Ovary (tissue), 9 donors: ENCODE data around the gene HDAC7. TPM values are rescaled to one million over a fixed set of nuclear protein-coding genes. Genes with fewer than 3 reads are reported as not detected.

ENCODE experiments used
- DNase-seq, 5 donors: peaks; one replicate each; pipeline ENCODE4 v3.0.0-alpha.2; 2019 to 2020
- H3K27ac ChIP-seq, 2 donors: fragments of 200-600 bp; one replicate each; pipeline versions ENCODE4 v1.5.1 to v1.8.0; 2019 to 2022
- H3K27me3 ChIP-seq: fragments of 200-600 bp; one replicate; pipeline ENCODE4 v1.8.0; 2022
- H3K36me3 ChIP-seq: fragments of 200-600 bp; sonication (generic); one replicate; pipeline ENCODE4 v1.5.1; 2019
- H3K4me1 ChIP-seq: one replicate; pipeline ENCODE4 v1.8.1; 2013; ENCODE audit warnings: mild to moderate bottlenecking, moderate library complexity; ENCODE audit not compliant: insufficient read depth
- H3K4me3 ChIP-seq: fragments of 200-600 bp; sonication (generic); one replicate; pipeline ENCODE4 v1.5.1; 2017
- H3K9me3 ChIP-seq, 2 donors: fragments of 200-600 bp in 1 of 2; sonication (generic) in 1 of 2; one replicate each; pipeline versions ENCODE4 v1.5.1 to v1.8.1; 2013 to 2019; ENCODE audit warnings: mild to moderate bottlenecking in 1 of 2, moderate library complexity in 1 of 2
- EP300 ChIP-seq: sonication (generic); formaldehyde crosslinking; IDR thresholded peaks from one replicate; pipeline ENCODE4 v1.6.1; 2017; ENCODE audit warnings: antibody characterized with exemption
- POLR2A ChIP-seq: fragments of 450-650 bp; IDR thresholded peaks from one replicate; pipeline ENCODE4 v1.6.1; 2017; ENCODE audit warnings: antibody characterized with exemption, mild to moderate bottlenecking, moderate library complexity
- WGBS, 3 donors: extraction: QIAGEN DNeasy Blood & Tissue Kit in 1 of 3; methylation state at CpG; one replicate each; pipeline versions ENCODE4 v1.1.5 to v1.1.7; 2013 to 2017; 5-methylcytosine and 5-hydroxymethylcytosine counted together
- intact Hi-C, 4 donors: fragments of 100-400 bp; cut with DNase I; formaldehyde crosslinking; loops; one replicate each; pipeline versions ENCODE4 v1.11.0 to v1.15.1; 2022 to 2023
- polyA plus RNA-seq, 2 donors: library from polyadenylated mRNA; stranded (reverse); fragments of 200-250 nt in 1 of 2; fragments of 350-450 nt in 1 of 2; fragmentation: Illumina TruSeq in 1 of 2; extraction: RNeasy Lipid Tissue Mini Kit (QIAGEN cat#74804) in 1 of 2; gene quantifications; one replicate each; pipeline ENCODE4 v1.2.3, GENCODE V29; 2013 to 2014
- total RNA-seq, 7 donors: library from RNA; depleted of rRNA in 2 of 7; stranded (reverse); fragments of >200 nt in 2 of 7; fragmentation: NEBNext Ultra II Directional in 3 of 7; extraction: Animal tissue kit (Norgen Biotek cat#: 25700) in 3 of 7; gene quantifications; one replicate each; pipeline versions ENCODE4 v1.1.0 to v1.2.4, GENCODE V29; 2016 to 2023
- TF ChIP-seq, protein P1 (sequence below), 3 donors: fragments of 450-650 bp in 2 of 3; fragments of 200-600 bp in 1 of 3; IDR thresholded peaks; one replicate each; pipeline versions ENCODE4 v1.5.1 to v1.8.0; 2016 to 2022; ENCODE audit warnings: antibody characterized with exemption in 3 of 3, mild to moderate bottlenecking in 1 of 3
- donor health status: DM: no; HTN: no; CAD: no; lungs with moderate emphysema.
- donor health status: DM: no; HTN: no; CAD: no.
- donor health status: Bipolar disorder and iron deficiency.
- donor health status: DM: yes; HTN: yes; CAD: no.
- donor health status: DM: no; HTN: no; CAD: no.
- donor health status: DM: yes; HTN: yes; CAD: no.

Gene HDAC7
- total and polyA plus RNA-seq, 9 donors, result 40.1 to 151 (median 102) TPM

DNA sequence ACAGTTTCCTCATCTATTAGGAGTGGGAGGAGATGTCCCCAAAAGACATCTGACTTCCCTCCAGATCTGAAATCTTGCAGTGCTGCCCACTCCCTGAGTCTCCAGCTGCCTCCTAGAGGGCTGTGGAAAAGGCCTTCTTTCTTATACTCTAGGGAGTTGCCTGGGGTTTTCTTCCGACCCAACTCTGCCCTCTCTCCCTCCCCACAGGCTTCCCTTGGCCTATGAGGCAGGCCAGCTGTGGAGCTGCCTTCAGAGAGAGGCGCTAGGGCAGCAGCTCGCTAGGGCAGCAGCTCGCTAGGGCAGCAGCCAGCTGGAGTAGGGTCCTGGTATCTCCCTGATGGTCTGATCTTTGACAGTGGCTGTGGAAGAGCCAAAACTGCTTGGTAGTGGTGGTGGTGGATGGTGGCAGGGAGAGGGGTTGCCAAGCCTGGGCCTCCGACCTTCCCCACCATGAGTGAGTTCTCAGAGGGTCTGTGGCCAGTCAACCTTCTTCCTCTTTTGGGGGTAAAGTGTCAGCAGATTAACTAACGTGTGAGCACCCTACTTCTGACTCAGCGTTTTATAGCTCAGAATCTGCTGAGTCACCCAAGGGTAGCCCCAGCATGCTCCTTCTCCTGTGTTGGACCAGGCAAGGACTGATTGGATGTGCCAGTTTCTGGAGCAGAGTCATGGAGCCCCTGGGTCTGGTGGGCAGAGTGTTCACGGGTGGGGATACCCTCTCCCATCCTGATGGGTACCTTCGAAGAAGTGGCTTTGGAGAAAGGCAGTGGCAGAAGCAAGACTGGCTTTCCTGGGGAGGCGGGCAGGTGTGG lies 44.4 kb downstream of the HDAC7 start:
- no peaks in the 10 kb centered on the region for H3K36me3 ChIP-seq
- intact Hi-C loops, result loop anchor here (5.0 kb wide), 5 partner anchors 33 to 123 kb away; no protein-coding TSS in a partner anchor
- no peak for TF ChIP-seq EP300
- no peak for TF ChIP-seq POLR2A
- TF ChIP-seq, protein P1, sequence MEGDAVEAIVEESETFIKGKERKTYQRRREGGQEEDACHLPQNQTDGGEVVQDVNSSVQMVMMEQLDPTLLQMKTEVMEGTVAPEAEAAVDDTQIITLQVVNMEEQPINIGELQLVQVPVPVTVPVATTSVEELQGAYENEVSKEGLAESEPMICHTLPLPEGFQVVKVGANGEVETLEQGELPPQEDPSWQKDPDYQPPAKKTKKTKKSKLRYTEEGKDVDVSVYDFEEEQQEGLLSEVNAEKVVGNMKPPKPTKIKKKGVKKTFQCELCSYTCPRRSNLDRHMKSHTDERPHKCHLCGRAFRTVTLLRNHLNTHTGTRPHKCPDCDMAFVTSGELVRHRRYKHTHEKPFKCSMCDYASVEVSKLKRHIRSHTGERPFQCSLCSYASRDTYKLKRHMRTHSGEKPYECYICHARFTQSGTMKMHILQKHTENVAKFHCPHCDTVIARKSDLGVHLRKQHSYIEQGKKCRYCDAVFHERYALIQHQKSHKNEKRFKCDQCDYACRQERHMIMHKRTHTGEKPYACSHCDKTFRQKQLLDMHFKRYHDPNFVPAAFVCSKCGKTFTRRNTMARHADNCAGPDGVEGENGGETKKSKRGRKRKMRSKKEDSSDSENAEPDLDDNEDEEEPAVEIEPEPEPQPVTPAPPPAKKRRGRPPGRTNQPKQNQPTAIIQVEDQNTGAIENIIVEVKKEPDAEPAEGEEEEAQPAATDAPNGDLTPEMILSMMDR (IDR thresholded peaks at IDR 0.05), result no peak
- H3K9me3 ChIP-seq, result no peaks in the 10 kb centered on the region
- 50 to 58% (median 51%) methylated on average over 10 of the region's 10 CpGs for WGBS, 3 donors
- H3K4me1 ChIP-seq, result peaks cover 34% of the 10 kb centered on the region
- no peaks in the 10 kb centered on the region for H3K27me3 ChIP-seq
- H3K4me3 ChIP-seq, result no peak overlapping the region
- H3K27ac ChIP-seq, result peak overlapping the region; percentile 65 to 76
- DNase-seq, result peak; percentile 30 to 76 (median 62)

DNA sequence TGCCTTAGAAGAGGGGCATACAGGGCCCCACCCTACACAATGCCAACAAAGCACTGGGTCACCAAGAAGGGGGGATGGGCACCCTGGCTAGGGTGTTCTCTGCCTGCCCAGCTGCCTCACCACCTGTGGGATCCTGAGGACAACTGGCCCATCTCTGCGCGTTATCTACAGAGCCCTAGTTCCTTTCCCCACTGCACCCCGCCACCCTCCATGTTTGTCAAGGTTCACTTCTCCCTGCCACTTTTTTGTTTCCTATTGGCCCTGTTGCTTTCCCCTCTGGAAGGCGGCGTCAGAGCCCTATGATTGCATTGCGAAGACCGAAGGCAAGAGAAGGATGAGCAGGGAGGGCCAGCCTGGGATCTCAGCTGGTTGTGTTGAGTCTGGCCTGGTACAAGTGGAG lies 45.0 kb downstream of the HDAC7 start:
- Histone ChIP-seq H3K27me3 (no peaks in the 10 kb centered on the region), H3K4me3 (no peak overlapping the region), H3K27ac (peak overlapping the region; percentile 65 to 76), H3K4me1 (peaks cover 34% of the 10 kb centered on the region), H3K9me3 (no peaks in the 10 kb centered on the region), H3K36me3 (no peaks in the 10 kb centered on the region)
- intact Hi-C loops, result loop anchor here (5.0 kb wide), 5 partner anchors 32 to 122 kb away; no protein-coding TSS in a partner anchor
- TF ChIP-seq EP300 (no peak), POLR2A (no peak)
- TF ChIP-seq, protein P1 (IDR thresholded peaks at IDR 0.05), result no peak
- peak in 1 of 5 donors; percentile 40 for DNase-seq
- WGBS, 3 donors, result 92 to 95% (median 94%) methylated on average over 7 of the region's 7 CpGs

DNA sequence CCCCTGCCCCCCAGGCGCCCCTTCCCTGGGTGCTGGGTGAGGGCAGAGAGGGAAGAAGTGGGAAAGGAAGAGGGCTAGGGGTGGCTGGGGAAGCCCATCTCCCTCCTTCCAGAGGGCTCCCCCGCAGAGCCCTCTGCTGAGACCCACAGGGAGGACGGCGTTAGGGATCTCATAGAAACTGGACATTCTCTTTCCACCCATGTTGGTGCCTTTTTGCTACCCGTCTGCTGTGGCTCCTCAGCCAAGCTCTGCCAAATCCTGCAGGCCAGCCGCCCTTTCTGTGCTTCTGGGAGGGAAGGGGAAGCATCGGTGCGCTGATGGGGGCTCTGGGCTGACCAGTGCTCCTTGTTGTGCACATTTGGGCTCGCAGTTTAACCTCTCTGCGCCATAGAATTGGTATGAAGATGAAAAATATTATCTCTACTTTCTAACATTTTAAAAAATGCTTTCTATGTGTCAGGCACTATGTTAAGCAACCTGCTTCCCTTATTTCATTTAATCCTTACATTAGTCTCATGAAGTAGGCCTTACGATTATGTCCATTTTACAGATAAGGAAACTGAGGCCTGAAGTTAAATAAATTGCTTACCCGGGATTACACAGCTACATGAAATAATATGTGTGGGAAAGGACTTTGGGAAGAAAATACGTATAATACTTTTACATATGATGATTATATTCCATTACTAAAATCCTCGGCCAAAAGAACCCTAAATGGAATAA lies 45.7 kb downstream of the HDAC7 start:
- H3K27me3 ChIP-seq, result no peaks in the 10 kb centered on the region
- no peaks in the 10 kb centered on the region for H3K9me3 ChIP-seq
- WGBS, 3 donors, result 55 to 56% (median 55%) methylated on average over 14 of the region's 14 CpGs
- DNase-seq, result peak in 1 of 5 donors; percentile 38
- peak overlapping the region; percentile 76 for H3K27ac ChIP-seq
- H3K4me1 ChIP-seq, result peaks cover 35% of the 10 kb centered on the region
- H3K4me3 ChIP-seq, result peak overlapping the region; percentile 61
- TF ChIP-seq, protein P1 (IDR thresholded peaks at IDR 0.05), result no peak
- TF ChIP-seq POLR2A, result no peak
- TF ChIP-seq EP300, result no peak
- intact Hi-C loops, result no loop called here
- H3K36me3 ChIP-seq, result no peaks in the 10 kb centered on the region

DNA sequence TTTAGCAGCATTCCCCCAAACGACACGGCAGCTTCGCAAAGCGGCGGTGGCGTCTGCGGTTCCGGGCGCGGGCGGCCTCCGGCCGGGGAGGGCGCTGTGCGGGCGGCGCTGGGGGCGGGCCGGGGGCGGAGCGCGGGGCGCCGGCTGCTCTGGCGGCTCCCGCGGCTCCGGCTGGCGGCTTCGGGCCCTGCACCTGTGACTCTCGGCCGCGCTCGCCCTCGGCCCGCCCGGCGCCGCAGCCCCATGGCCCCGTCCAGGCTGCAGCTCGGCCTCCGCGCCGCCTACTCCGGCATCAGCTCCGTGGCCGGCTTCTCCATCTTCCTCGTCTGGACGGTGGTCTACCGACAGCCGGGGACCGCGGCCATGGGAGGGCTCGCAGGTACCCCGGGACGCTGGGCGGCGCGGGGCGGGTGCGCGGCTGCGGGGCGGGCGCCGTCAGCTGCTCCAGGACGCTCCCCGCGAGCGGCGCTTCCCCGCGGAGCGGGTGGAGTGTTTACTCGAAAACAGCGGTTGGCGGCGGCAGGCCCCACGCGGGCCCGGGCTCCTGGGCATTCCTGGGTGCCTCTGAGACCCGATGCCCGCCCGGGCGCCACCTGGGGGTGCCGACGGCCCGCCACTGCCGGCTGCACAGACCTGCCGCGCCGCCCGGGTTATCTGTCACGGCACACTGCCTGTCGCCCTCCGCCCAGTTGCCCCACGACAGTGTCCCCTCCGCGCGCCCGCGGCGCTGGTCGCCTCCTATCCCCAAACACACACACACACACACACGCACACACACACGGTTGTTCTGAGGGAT lies 46.4 kb downstream of the HDAC7 start, which contains the start of gene SLC48A1:
TSS of gene SLC48A1 (plus strand) at position 177 of the 796 bp plus-strand sequence. CDS start at position 244, 67 bp downstream.
- WGBS, 3 donors, result 0 to 1% (median 1%) methylated on average over 44 to 106 of the region's 106 CpGs
- peak; percentile 73 to 87 (median 82) for DNase-seq
- Histone ChIP-seq H3K4me1 (peaks cover 39% of the 10 kb centered on the region), H3K4me3 (peak within 1 kb of the TSS; percentile 61), H3K27ac (peak within 1 kb of the TSS; percentile 76), H3K36me3 (no peaks in the 10 kb centered on the region), H3K9me3 (no peaks in the 10 kb centered on the region), H3K27me3 (no peaks in the 10 kb centered on the region)
- intact Hi-C loops, result no loop called here
- TF ChIP-seq EP300 (no peak), POLR2A (peak; percentile 77)
- TF ChIP-seq, protein P1 (IDR thresholded peaks at IDR 0.05), result peak in 2 of 3 donors; percentile 11 to 33
